Head of caudate nucleus (tissue), 42 donors: ENCODE measurements around the gene PPTC7.
"Not testable (repeated sequence)": the region's sequence is repeated elsewhere in the genome, so short reads cannot be mapped to it uniquely, and the experiment has no call there.

Experiments
- DNase-seq, 42 donors: peaks; one replicate each; pipeline versions ENCODE4 v3.0.0 to v3.0.0-alpha.2; 2020 to 2021; ENCODE audit warnings: mixed read lengths in 7 of 42
- intact Hi-C: fragments of 100-400 bp; cut with DNase I; formaldehyde crosslinking; loops from one replicate; pipeline ENCODE4 v1.15.0; 2022

The PPTC7 gene

GRCh38 chr12:110590806-110591326 lies 7.7 kb upstream of the PPTC7 start:
- peak in 1 of 42 donors; percentile 20 for DNase-seq
- intact Hi-C loops, result no loop called here

GRCh38 chr12:110590059-110590458 lies 6.9 kb upstream of the PPTC7 start:
- intact Hi-C loops, result no loop called here
- DNase-seq, result no peak

- DNase-seq, intact Hi-C loops: not testable (repeated sequence)
Observed at GRCh38 chr12:110587102-110587501, 4.0 kb upstream of the PPTC7 start.

- peak in 24 of 42 donors; percentile 13 to 67 (median 36) for DNase-seq
- intact Hi-C loops, result no loop called here
Observed at GRCh38 chr12:110585231-110585799, 2.2 kb upstream of the PPTC7 start.

GRCh38 chr12:110582276-110583136 lies 612 bp downstream of the PPTC7 start:
- peak in 41 of 42 donors; percentile 21 to 79 (median 65) for DNase-seq
- intact Hi-C loops, result loop anchor here (5.0 kb wide), 2 partner anchors 80 to 115 kb away; partner anchors contain the start of genes FAM216A, GPN3, RAD9B and VPS29

GRCh38 chr12:110581931-110582275 lies 1.2 kb downstream of the PPTC7 start:
- intact Hi-C loops, result loop anchor here (5.0 kb wide), 2 partner anchors 80 to 115 kb away; partner anchors contain the start of genes FAM216A, GPN3, RAD9B and VPS29
- peak in 3 of 42 donors; percentile 6 to 38 (median 11) for DNase-seq

GRCh38 chr12:110579535-110580253 lies 3.4 kb downstream of the PPTC7 start:
- DNase-seq, result peak in 1 of 42 donors; percentile 19
- intact Hi-C loops, result loop anchor here (5.0 kb wide), 2 partner anchors 77 to 112 kb away; partner anchors contain the start of genes FAM216A, GPN3, RAD9B and VPS29

GRCh38 chr12:110578694-110579534 lies 4.2 kb downstream of the PPTC7 start:
- intact Hi-C loops, result no loop called here
- DNase-seq, result no peak

- intact Hi-C loops, result no loop called here
- DNase-seq, result no peak
Observed at GRCh38 chr12:110577864-110578693, 5.0 kb downstream of the PPTC7 start.

- DNase-seq, result peak in 1 of 42 donors; percentile 1
- intact Hi-C loops, result no loop called here
Observed at GRCh38 chr12:110576504-110576903, 6.6 kb downstream of the PPTC7 start.

GRCh38 chr12:110575326-110575725 lies 7.8 kb downstream of the PPTC7 start:
- intact Hi-C loops, result no loop called here
- DNase-seq, result peak in 1 of 42 donors; percentile 7

- DNase-seq, intact Hi-C loops: not testable (repeated sequence)
Observed at GRCh38 chr12:110574717-110575230, 8.3 kb downstream of the PPTC7 start.

GRCh38 chr12:110574044-110574443 lies 9.1 kb downstream of the PPTC7 start:
- no peak for DNase-seq
- intact Hi-C loops, result no loop called here

- DNase-seq, result not testable (repeated sequence)
Observed at GRCh38 chr12:110570798-110571197, 12.3 kb downstream of the PPTC7 start.

GRCh38 chr12:110569838-110570237 lies 13.3 kb downstream of the PPTC7 start:
- intact Hi-C loops, DNase-seq: not testable (repeated sequence)

More at GRCh38 chr12:110570798-110571197, 12.3 kb downstream of the PPTC7 start:
- intact Hi-C loops, result not testable (repeated sequence)

GRCh38 chr12:110568752-110569151 lies 14.4 kb downstream of the PPTC7 start:
- no peak for DNase-seq
- intact Hi-C loops, result no loop called here

- intact Hi-C loops, result no loop called here
- DNase-seq, result no peak
Observed at GRCh38 chr12:110566993-110567392, 16.1 kb downstream of the PPTC7 start.
